OCI-LY1 (cell line): ENCODE data around the gene TMEM272.

ENCODE experiments used
- CTCF ChIP-seq: fragments of 200-600 bp; sonication (generic), shearing (Covaris generic); IDR thresholded peaks from 2 replicates; pipeline ENCODE4 v1.5.1; 2017; ENCODE audit warnings: mild to moderate bottlenecking, antibody characterized with exemption, low read length, moderate library complexity, mixed read lengths
- EZH2 ChIP-seq: fragments of 200-600 bp; sonication (generic), shearing (Covaris generic); IDR thresholded peaks from 2 replicates; pipeline ENCODE4 v1.8.0; 2017; ENCODE audit warnings: borderline replicate concordance, mixed run types, mild to moderate bottlenecking, antibody characterized with exemption, low read length, moderate library complexity, mixed read lengths

GRCh38 chr13:51825165-51825592 is 19.8 kb downstream of the TMEM272 start:
- TF ChIP-seq CTCF = no peak
- no peak for TF ChIP-seq EZH2
